ENCODE results near the gene CRKL. TPM values are rescaled to one million over a fixed set of nuclear protein-coding genes. Genes with fewer than 3 reads are reported as not detected.

Gene CRKL
- total and polyA plus RNA-seq, 11 donors = 22.4 to 64.2 (median 52.9) TPM

DNA sequence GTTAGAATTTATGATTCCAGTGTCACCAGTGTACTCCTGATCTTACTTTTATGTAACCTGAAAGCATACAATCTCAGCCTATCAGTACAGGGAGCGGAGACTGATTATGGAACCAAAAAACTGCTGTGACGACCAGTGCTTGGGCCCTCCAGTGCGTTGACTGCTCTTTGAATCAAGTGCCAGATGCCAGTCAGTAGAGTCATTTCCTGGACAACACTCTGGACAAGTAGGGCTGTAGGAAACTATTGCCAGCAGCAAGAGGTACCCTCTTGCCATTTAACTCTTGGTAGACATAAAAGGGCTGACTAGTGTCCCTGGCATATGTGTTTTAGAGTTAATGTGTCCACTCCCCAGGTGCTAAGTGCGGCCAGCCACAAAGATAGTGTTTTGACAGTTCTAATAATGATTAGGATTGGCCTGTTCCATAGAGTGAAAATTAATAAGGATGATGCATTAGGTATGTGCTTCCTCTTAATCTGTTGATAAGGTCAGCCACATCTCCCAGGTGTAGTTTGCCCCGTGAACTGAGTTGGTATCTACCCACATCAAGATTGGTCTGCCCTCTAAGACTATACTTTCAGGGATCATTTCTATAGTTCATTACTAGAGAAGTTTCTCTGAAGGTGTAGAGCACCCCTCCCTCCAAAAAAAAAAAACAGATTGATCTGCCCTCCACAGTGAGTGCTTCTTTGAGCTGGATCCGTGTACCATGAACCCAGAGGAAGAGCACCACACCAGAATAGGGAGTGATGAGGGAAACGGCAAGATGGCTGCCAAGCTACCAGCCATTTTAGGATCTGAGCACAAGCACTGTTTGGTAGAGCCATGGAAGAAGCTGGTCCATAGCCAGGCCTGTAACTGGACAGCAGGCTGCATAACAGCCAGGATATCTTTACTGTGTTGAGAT is 29.1 kb downstream of the CRKL start:
- peak overlapping the region in 4 of 12 donors; percentile 12 to 63 (median 24) for H3K27ac ChIP-seq
- H3K27me3 ChIP-seq = no peaks in the 10 kb centered on the region
- peaks cover 0 to 42% (median 25%) of the 10 kb centered on the region in 12 donors for H3K4me1 ChIP-seq
- no peak for TF ChIP-seq POLR2A (IDR thresholded peaks at IDR 0.05)
- TF ChIP-seq, protein P1, sequence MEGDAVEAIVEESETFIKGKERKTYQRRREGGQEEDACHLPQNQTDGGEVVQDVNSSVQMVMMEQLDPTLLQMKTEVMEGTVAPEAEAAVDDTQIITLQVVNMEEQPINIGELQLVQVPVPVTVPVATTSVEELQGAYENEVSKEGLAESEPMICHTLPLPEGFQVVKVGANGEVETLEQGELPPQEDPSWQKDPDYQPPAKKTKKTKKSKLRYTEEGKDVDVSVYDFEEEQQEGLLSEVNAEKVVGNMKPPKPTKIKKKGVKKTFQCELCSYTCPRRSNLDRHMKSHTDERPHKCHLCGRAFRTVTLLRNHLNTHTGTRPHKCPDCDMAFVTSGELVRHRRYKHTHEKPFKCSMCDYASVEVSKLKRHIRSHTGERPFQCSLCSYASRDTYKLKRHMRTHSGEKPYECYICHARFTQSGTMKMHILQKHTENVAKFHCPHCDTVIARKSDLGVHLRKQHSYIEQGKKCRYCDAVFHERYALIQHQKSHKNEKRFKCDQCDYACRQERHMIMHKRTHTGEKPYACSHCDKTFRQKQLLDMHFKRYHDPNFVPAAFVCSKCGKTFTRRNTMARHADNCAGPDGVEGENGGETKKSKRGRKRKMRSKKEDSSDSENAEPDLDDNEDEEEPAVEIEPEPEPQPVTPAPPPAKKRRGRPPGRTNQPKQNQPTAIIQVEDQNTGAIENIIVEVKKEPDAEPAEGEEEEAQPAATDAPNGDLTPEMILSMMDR (IDR thresholded peaks at IDR 0.05) = no peak
- intact Hi-C loops (cut with DNase I) = loop anchor here in 1 of 10 donors (5.0 kb wide), 1 partner anchor 36 kb away; the partner anchor contains the start of gene LZTR1
- peak; percentile 59 to 89 (median 84) for ATAC-seq
- H3K4me3 ChIP-seq = no peak overlapping the region
- WGBS, 4 donors = 61 to 74% (median 70%) methylated on average over 7 of the region's 7 CpGs
- DNase-seq = peak in 1 of 5 donors; percentile 58
- no peaks in the 10 kb centered on the region for H3K9me3 ChIP-seq
- H3K36me3 ChIP-seq = peaks cover 0 to 32% (median 19%) of the 10 kb centered on the region in 9 donors

DNA sequence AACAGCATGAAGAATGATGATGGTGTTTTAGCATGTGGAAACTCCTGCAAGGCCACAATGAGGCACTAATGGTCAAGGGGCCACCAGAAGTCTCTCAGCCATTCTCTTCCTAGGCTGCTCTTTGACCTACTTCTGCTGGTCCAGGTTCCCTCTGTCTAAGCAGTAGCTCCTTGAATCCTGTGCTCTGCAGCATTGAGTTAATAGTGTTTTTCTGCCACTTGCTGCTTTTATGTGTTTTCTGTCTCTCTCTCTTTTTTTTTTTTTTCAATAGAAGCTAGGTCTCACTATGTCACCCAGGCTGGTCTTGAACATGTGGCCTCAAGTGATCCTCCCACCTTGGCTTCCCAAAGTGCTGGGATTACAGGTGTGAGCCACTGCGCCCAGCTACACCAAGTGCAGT is 29.8 kb downstream of the CRKL start:
- DNase-seq (no peak), ATAC-seq (no peak)
- no peak overlapping the region for H3K4me3 ChIP-seq
- H3K27ac ChIP-seq = peak overlapping the region in 2 of 12 donors; percentile 18 to 63
- peaks cover 0 to 38% (median 24%) of the 10 kb centered on the region in 9 donors for H3K36me3 ChIP-seq
- WGBS, 4 donors = 92 to 100% (median 99%) methylated on average over 1 of the region's 1 CpG
- H3K4me1 ChIP-seq = peaks cover 0 to 38% (median 21%) of the 10 kb centered on the region in 12 donors
- no peaks in the 10 kb centered on the region for H3K27me3 ChIP-seq
- H3K9me3 ChIP-seq = no peaks in the 10 kb centered on the region
- TF ChIP-seq, protein P1 (IDR thresholded peaks at IDR 0.05) = no peak
- TF ChIP-seq POLR2A (IDR thresholded peaks at IDR 0.05) = no peak
- intact Hi-C loops (cut with DNase I) = loop anchor here in 1 of 10 donors (5.0 kb wide), 1 partner anchor 35 kb away; the partner anchor contains the start of gene LZTR1

DNA sequence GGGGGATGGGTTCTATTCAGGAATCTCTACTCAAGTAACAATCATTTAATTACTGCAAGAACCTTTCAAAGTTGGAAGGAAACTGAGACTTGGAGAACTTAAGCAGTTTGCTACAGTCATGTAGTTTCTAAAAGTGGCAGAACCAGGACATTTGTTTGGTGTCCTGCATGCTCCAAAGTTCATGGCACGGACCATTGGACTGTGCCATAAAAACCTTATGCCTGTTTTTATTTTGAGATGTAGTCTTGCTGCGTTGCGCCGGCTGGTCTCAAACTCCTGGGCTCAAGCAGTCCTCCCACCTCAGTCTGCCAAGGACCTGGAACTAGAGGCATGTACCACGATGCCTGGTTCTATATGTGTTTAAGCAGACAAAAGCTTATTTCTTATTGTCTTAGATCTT is 31.2 kb downstream of the CRKL start:
- intact Hi-C loops (cut with DNase I) = loop anchor here in 1 of 10 donors (5.0 kb wide), 1 partner anchor 34 kb away; the partner anchor contains the start of gene LZTR1
- ATAC-seq (no peak), DNase-seq (no peak)
- Histone ChIP-seq H3K4me3 (no peak overlapping the region), H3K36me3 (peaks cover 0 to 53% (median 36%) of the 10 kb centered on the region in 9 donors), H3K9me3 (no peaks in the 10 kb centered on the region), H3K27me3 (no peaks in the 10 kb centered on the region), H3K27ac (no peak overlapping the region), H3K4me1 (peaks cover 0 to 34% (median 19%) of the 10 kb centered on the region in 12 donors)
- 70 to 95% (median 84%) methylated on average over 5 of the region's 5 CpGs for WGBS, 4 donors
- TF ChIP-seq, protein P1 (IDR thresholded peaks at IDR 0.05) = no peak
- no peak for TF ChIP-seq POLR2A (IDR thresholded peaks at IDR 0.05)

DNA sequence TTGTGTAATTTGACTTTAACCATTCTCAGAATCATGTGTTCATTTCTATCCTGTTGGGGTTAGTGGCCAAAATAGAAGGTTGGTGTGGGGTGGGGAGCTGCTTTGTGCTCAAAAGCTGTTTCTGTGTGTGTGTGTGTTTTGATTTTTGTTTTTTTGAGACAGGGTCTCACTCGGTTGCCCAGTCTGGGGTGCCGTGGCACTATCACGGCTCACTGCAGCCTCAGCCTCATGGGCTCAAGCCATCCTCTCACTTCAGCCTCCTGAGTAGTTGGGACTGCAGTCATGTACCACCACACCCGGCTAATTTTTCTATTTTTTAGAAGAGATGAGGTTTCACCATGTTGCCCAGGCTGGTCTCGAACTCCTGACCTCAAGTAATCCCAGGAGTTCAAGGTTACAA is 31.8 kb downstream of the CRKL start:
- WGBS, 4 donors = 94 to 98% (median 96%) methylated on average over 5 of the region's 5 CpGs
- peaks cover 0 to 58% (median 40%) of the 10 kb centered on the region in 9 donors for H3K36me3 ChIP-seq
- TF ChIP-seq, protein P1 (IDR thresholded peaks at IDR 0.05) = no peak
- no peak for TF ChIP-seq POLR2A (IDR thresholded peaks at IDR 0.05)
- H3K27me3 ChIP-seq = no peaks in the 10 kb centered on the region
- DNase-seq (no peak), ATAC-seq (no peak)
- H3K4me1 ChIP-seq = peaks cover 0 to 34% (median 19%) of the 10 kb centered on the region in 12 donors
- intact Hi-C loops (cut with DNase I) = loop anchor here in 1 of 10 donors (5.0 kb wide), 1 partner anchor 33 kb away; the partner anchor contains the start of gene LZTR1
- no peak overlapping the region for H3K27ac ChIP-seq
- H3K9me3 ChIP-seq = no peaks in the 10 kb centered on the region
- H3K4me3 ChIP-seq = no peak overlapping the region

All from heart left ventricle (tissue), 16 donors.